HG03045 (cell line): ENCODE data around the gene LVRN.

ENCODE experiments used
- ATAC-seq: cut with Tn5 transposase; IDR thresholded peaks from one replicate; pipeline ENCODE4 v1.9.1; 2021; ENCODE audit warnings: mild to moderate bottlenecking, moderate library complexity; ENCODE audit not compliant: unreplicated experiment

The LVRN gene

GRCh38 chr5:116013207-116013785 lies 51.0 kb downstream of the LVRN start:
- ATAC-seq, result no peak

DNA sequence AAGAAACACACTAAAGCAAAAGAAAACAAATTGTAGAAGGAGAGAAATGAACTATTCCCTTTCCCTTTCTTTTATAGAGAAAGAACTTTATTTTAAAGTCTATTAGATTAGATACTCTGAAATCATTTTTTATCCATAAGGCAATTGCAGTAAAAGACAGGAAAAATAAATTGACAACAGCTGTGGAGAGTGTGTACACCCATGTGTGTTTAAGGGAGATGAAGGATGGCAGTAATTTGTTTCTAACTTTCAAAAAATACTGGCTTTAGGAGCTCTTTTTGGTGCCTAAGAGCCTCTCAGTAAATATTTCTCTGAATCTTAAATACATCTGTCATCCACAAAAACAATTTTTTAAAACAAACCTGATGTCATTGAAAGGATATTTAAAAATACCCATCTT lies 51.7 kb downstream of the LVRN start:
- ATAC-seq, result no peak

DNA sequence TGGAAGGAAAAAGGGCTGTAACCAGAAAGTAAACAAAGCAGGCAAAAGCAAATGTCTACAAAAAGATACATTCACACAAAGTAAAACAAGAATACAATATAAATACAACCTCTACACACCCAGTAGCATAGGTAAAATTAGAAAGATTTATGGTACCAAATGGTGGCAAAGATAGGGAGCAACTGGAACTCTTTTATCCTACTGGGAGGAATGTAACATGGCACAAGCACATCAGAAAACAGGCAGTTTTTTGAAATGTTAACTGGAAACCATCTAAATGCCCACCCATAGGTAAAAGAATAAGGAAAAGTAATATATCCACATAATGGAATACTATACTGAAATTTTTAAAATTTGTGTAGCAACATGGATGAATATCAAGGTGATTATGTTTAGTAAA lies 61.3 kb downstream of the LVRN start:
- ATAC-seq, result no peak

GRCh38 chr5:116025866-116026265 lies 63.6 kb downstream of the LVRN start:
- ATAC-seq, result no peak

DNA sequence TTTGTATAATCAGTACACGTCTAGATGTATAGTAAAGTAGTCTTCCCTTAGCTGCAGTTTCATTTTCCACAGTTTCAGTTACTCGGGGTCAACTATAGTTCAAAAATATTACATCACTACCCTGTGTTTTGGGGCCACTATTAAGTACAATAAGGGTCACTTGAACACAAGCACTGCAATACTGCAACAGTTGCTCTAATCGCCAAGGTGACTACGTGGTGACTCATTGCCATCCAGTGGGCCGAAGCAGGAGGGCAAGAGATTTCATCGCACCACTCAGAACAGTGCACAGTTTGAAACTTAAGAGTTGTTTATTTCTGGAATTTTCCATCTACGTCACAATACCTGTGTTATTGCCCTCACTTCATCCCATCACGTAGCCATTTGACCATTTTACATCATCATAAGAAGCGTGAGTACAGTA lies 69.8 kb downstream of the LVRN start, which contains the start of gene ARL14EPL:
TSS of gene ARL14EPL (plus strand) at position 379 of the 424 bp plus-strand sequence. CDS start 18,994 bp downstream, outside the sequence.
- ATAC-seq, result peak; percentile 43

DNA sequence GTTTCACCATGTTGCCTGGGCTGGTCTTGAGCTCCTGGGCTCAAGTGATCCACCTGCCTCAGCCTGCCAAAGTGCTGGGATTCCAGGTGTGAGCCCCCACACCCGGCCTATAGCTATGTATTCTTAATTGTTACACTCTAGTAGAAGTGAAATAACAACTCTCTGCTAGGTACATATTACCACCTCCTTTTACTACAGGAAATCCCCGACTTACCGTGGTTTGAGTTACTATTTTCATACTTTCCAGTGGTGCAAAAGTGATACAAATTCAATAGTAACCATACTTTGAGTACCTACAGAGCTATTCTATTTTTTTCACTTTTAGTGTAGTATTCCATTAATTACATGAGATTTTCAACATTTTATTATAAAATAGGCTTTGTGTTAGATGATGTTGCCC lies 70.7 kb downstream of the LVRN start:
- no peak for ATAC-seq

DNA sequence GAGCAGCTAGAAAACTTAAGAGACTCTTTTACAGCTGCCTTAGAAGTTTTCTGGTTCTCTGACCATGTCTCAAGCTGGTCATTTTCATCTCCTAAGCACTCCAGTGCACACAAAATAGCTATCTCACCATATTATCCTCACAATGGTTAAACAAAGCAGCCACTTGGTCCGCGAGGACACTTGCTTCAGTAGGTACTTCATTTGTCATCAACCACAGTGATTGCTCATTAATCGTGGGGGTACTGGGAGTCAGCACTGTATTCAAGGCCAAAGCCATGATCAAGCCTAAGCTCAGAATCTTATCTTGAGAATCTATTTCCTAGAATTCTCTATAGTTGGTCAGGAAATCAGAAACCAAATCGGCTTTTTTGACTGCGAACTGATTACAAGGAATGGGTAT lies 72.8 kb downstream of the LVRN start:
- ATAC-seq, result no peak

DNA sequence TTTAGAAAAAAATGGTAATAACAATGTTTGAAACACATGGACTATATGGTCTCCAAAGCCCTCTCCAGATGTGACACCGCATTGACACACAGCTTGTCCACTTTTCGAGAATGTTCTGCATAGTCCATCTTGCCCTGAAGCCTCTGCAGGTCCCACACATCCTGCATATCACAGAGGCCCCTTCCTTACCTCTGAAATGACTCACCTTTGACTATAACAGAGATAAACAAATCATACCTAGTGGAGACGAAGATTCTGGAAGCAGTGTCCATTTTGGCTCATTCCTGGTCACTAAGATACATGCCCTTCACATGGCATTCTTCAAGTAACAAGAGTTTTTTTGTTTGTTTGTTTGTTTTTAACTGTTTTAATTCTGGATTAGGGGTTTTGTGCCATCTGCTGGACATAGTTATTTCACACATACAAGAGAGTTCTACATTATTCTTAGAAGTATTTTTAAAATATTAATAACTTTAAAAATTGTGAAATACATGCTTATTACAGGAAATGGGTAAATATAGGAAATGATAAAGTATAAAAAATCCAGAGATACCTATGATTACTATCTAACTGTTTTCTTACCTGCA lies 75.1 kb downstream of the LVRN start:
- ATAC-seq, result no peak

- peak; percentile 47 for ATAC-seq
Observed at GRCh38 chr5:116038817-116039216, 76.5 kb downstream of the LVRN start.

GRCh38 chr5:116042375-116042774 lies 80.1 kb downstream of the LVRN start:
- ATAC-seq, result no peak

DNA sequence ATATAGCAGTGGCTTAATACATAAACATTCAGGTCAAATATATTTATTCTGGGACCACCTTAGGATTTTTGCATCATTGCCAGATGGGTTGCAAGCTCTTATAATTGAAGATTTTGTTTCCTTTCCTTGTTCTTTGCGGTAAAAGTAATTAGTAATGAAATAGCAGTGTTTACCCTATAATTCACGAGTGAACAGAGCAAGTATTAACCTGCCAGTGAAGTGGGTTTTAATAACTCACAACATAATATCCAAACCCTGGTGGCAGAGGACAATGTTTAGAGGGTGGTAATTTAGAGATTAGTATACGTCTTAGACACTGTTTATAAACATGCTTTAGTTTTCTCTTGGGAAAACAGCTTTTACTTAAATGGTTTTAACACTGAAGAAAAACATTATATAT lies 81.8 kb downstream of the LVRN start:
- ATAC-seq, result no peak

GRCh38 chr5:116045821-116046220 lies 83.5 kb downstream of the LVRN start:
- ATAC-seq, result no peak

DNA sequence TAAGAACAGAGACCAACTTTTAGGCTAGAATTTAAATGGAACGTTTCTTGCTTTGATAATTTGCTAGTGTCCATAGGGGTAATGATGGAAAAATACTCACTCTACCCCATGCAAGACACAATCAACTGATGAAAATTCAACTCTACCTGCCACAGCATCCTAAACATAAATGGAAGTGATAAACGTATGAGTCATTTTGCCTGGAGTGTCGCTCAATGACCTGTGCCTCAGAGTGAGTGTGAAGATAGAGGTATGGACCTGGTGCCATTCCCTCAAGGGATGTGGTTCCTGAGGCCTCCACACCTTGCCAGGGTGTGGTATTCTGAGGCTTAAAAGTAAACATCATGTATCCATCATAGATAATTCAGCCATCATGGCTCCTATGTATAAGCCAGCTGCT lies 84.0 kb downstream of the LVRN start:
- no peak for ATAC-seq

GRCh38 chr5:116046823-116047222 lies 84.5 kb downstream of the LVRN start:
- no peak for ATAC-seq

GRCh38 chr5:116058346-116058936 lies 96.2 kb downstream of the LVRN start:
- ATAC-seq, result no peak

- ATAC-seq, result no peak
Observed at GRCh38 chr5:116062352-116062751, 100.1 kb downstream of the LVRN start.

- no peak for ATAC-seq
Observed at GRCh38 chr5:116063950-116064349, 101.7 kb downstream of the LVRN start.

GRCh38 chr5:116068028-116068632 lies 105.9 kb downstream of the LVRN start:
- ATAC-seq, result no peak

DNA sequence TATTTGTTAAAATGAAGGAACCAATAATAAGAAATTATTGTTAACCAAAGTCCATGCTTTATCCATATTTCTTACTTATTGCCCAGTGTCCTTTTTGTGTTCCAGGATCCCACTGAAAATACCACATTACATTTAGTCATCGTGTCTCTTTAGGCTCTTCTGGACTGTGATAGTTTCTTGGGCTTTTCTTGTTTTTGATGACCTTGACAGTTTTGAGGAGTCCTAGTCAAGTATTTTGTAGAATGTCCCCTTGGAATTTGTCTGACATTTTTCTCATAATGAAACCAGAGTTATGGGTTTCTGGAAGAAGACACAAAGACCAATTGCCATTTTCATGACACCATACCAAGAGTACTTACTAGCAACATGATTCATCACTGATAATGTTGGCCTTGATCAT lies 108.9 kb downstream of the LVRN start:
- ATAC-seq, result no peak

GRCh38 chr5:116075191-116075831 lies 113.0 kb downstream of the LVRN start:
- no peak for ATAC-seq

- peak; percentile 98 for ATAC-seq
Observed at GRCh38 chr5:116076496-116076895, 114.2 kb downstream of the LVRN start.
